HEK293 (cell line): Measurements from ENCODE around the gene DDAH1.

Experiments
- CTCF ChIA-PET: fragments of 350-600 bp; formaldehyde crosslinking; extraction: SDS; loops from one replicate; lab custom pipeline; 2021; ENCODE audit warnings: antibody characterized with exemption; lab: Yijun Ruan, JAX
- POLR2A ChIA-PET: fragments of 300-600 bp; formaldehyde crosslinking; extraction: SDS; loops from one replicate; lab custom pipeline; 2020; ENCODE audit warnings: antibody characterized with exemption, inconsistent platforms; lab: Yijun Ruan, JAX
- H3K27ac ChIP-seq: fragments of 200-500 bp; sonication (Bioruptor generic); 2 replicates; pipeline ENCODE4 v1.5.1; 2014; ENCODE audit warnings: low read depth, low read length, control low read depth, inconsistent platforms; ENCODE audit errors: extremely low read depth
- H3K36me3 ChIP-seq, 2 experiments: fragments of 200-500 bp in 1 of 2; sonication (Bioruptor generic) in 1 of 2; 1 replicate in 1 of 2; 2 replicates in 1 of 2; pipeline ENCODE4 v1.5.1; 2014 to 2017; ENCODE audit warnings: inconsistent platforms in 2 of 2, low read length in 2 of 2; ENCODE audit not compliant: control insufficient read depth in 2 of 2, insufficient read depth in 1 of 2
- H3K4me1 ChIP-seq: fragments of 200-500 bp; sonication (Bioruptor generic); 2 replicates; pipeline ENCODE4 v1.5.1; 2014; ENCODE audit warnings: mild to moderate bottlenecking, low read length, inconsistent platforms; ENCODE audit not compliant: control insufficient read depth, insufficient read depth
- H3K4me3 ChIP-seq: 2 replicates; pipeline ENCODE4 v1.5.1; 2011; ENCODE audit warnings: low read depth, mild to moderate bottlenecking, control low read depth, low read length, moderate library complexity
- H3K9me3 ChIP-seq: fragments of 200-500 bp; sonication (Bioruptor generic); 2 replicates; pipeline ENCODE4 v1.5.1; 2014; ENCODE audit warnings: low read depth, low read length, inconsistent platforms; ENCODE audit not compliant: control insufficient read depth, insufficient read depth
- HOXC10 ChIP-seq: sonication (generic); formaldehyde crosslinking; IDR thresholded peaks from 2 replicates; pipeline ENCODE4 v1.8.1; 2023; ENCODE audit warnings: mild to moderate bottlenecking, missing genetic modification reagents
- MEIS1 ChIP-seq: sonication (generic); formaldehyde crosslinking; IDR thresholded peaks from 2 replicates; pipeline ENCODE4 v1.8.1; 2022; ENCODE audit warnings: missing genetic modification reagents, mild to moderate bottlenecking, borderline replicate concordance
- MYNN ChIP-seq: fragments of 450-650 bp; formaldehyde crosslinking; IDR thresholded peaks from 2 replicates; pipeline ENCODE4 v1.5.1; 2016; ENCODE audit warnings: missing biosample characterization, missing genetic modification characterization, borderline replicate concordance
- REPIN1 ChIP-seq: fragments of 450-650 bp; formaldehyde crosslinking; IDR thresholded peaks from 2 replicates; pipeline ENCODE4 v1.5.1; 2017; ENCODE audit warnings: missing biosample characterization, missing genetic modification characterization, low read depth
- SP7 ChIP-seq: fragments of 450-650 bp; formaldehyde crosslinking; IDR thresholded peaks from 2 replicates; pipeline ENCODE4 v1.5.1; 2016; ENCODE audit warnings: missing biosample characterization, missing genetic modification characterization
- ZNF10 ChIP-seq: fragments of 450-650 bp; formaldehyde crosslinking; IDR thresholded peaks from 2 replicates; pipeline ENCODE4 v1.5.1; 2017; ENCODE audit warnings: missing biosample characterization, missing genetic modification characterization
- ZNF138 ChIP-seq: fragments of 450-650 bp; formaldehyde crosslinking; IDR thresholded peaks from 2 replicates; pipeline ENCODE4 v1.5.1; 2016; ENCODE audit warnings: missing biosample characterization, missing genetic modification characterization, borderline replicate concordance
- ZNF155 ChIP-seq: fragments of 450-650 bp; formaldehyde crosslinking; IDR thresholded peaks from 2 replicates; pipeline ENCODE4 v1.5.1; 2016; ENCODE audit warnings: missing biosample characterization, missing genetic modification characterization
- ZNF16 ChIP-seq: fragments of 450-650 bp; formaldehyde crosslinking; IDR thresholded peaks from 2 replicates; pipeline ENCODE4 v1.5.1; 2016; ENCODE audit warnings: low read depth, missing biosample characterization, missing genetic modification characterization
- ZNF169 ChIP-seq: fragments of 450-650 bp; formaldehyde crosslinking; IDR thresholded peaks from 2 replicates; pipeline ENCODE4 v1.5.1; 2016; ENCODE audit warnings: missing biosample characterization, missing genetic modification characterization
- ZNF26 ChIP-seq: fragments of 450-650 bp; formaldehyde crosslinking; IDR thresholded peaks from 2 replicates; pipeline ENCODE4 v1.5.1; 2016; ENCODE audit warnings: missing biosample characterization, missing genetic modification characterization
- ZNF266 ChIP-seq: fragments of 450-650 bp; formaldehyde crosslinking; IDR thresholded peaks from 2 replicates; pipeline ENCODE4 v1.5.1; 2016; ENCODE audit warnings: missing biosample characterization, missing genetic modification characterization, low read depth
- ZNF362 ChIP-seq: fragments of 450-650 bp; formaldehyde crosslinking; IDR thresholded peaks from 2 replicates; pipeline ENCODE4 v1.5.1; 2016; ENCODE audit warnings: missing biosample characterization, missing genetic modification characterization
- ZNF391 ChIP-seq: fragments of 450-650 bp; formaldehyde crosslinking; IDR thresholded peaks from 2 replicates; pipeline ENCODE4 v1.5.1; 2016; ENCODE audit warnings: low read depth, missing biosample characterization, missing genetic modification characterization, borderline replicate concordance
- ZNF544 ChIP-seq: fragments of 450-650 bp; formaldehyde crosslinking; IDR thresholded peaks from 2 replicates; pipeline ENCODE4 v1.5.0; 2017; ENCODE audit warnings: missing biosample characterization, missing genetic modification characterization
- ZNF560 ChIP-seq: fragments of 450-650 bp; formaldehyde crosslinking; IDR thresholded peaks from 2 replicates; pipeline ENCODE4 v1.5.1; 2017; ENCODE audit warnings: missing biosample characterization, missing genetic modification characterization, borderline replicate concordance
- ZNF580 ChIP-seq: fragments of 450-650 bp; formaldehyde crosslinking; IDR thresholded peaks from 2 replicates; pipeline ENCODE4 v1.5.1; 2016; ENCODE audit warnings: missing biosample characterization, missing genetic modification characterization
- ZNF596 ChIP-seq: fragments of 450-650 bp; IDR thresholded peaks from 2 replicates; pipeline ENCODE4 v1.5.0; 2018; ENCODE audit warnings: missing biosample characterization, mild to moderate bottlenecking, missing genetic modification characterization, moderate library complexity
- ZNF639 ChIP-seq: fragments of 450-650 bp; formaldehyde crosslinking; IDR thresholded peaks from 2 replicates; pipeline ENCODE4 v1.5.1; 2016; ENCODE audit warnings: missing biosample characterization, missing genetic modification characterization
- ZNF701 ChIP-seq: fragments of 450-650 bp; formaldehyde crosslinking; IDR thresholded peaks from 2 replicates; pipeline ENCODE4 v1.5.1; 2016; ENCODE audit warnings: missing biosample characterization, missing genetic modification characterization
- ZNF747 ChIP-seq: fragments of 450-650 bp; formaldehyde crosslinking; IDR thresholded peaks from 2 replicates; pipeline ENCODE4 v1.5.1; 2016; ENCODE audit warnings: missing biosample characterization, missing genetic modification characterization

DDAH1 gene

DNA sequence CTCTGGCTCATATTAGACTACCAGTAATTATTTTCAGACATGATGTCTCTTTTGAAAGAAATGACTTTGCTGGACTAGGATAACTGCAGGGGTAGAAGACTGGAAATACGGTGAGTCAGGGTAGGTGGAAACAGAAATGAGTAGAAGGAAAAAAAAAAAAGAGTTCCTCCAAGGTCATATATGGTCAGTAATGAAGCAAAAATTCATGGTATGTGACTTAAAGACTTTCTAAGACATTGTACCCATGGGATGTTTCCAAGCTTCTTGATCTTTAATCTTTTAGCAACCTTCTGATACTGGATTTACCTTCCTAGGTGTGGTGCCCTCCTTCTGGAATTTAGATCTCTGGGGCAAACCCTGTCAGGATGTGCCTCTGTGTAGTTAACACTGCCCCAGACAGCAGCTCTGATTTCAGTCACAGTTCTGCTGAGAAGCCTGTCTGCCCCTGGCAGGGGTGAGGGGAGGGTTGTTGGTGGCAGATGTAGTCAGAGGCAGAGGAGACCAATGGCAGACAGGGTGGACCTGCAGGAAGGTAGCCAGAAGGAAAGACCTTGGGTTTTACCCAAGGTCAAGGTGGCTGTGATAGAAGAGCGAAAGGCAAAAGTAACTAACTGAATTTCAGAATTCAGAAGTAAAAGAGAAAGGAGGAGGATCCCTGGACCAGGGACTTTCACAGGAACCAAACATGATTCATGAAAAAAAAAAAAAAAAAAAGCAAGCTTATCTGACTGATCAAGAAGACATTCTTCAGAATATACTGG is 144.4 kb downstream of the DDAH1 start:
- CTCF ChIA-PET = interaction anchor here (0.7 to 1.4 kb wide), 3 partner anchors 12 to 538 kb away, joined by 3 to 12 read pairs (median 6); no protein-coding TSS in a partner anchor
- no peak overlapping the region for H3K27ac ChIP-seq

DNA sequence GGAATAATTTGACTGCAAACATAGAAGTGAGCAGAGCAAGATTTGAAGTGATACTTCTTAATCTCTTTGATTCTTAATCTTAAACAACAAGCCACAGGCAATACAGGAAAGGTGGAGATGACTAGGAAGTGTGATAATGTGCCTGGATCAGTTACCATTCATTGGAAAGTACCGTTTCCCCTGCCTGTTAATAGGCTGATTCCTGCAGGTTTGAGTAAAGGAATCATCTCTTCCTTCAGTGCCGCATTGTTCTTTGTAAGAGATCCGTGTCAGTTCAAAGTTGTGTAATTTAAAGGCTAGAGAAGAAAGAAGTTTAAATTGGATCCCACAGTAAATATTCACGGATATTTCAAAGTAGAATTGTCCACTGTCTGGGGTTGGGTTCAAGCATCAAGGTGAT is 145.0 kb downstream of the DDAH1 start:
- H3K27ac ChIP-seq = no peak overlapping the region
- H3K36me3 ChIP-seq = no peaks in the 10 kb centered on the region; a peak in 1 of 3 replicates
- ChIA-PET CTCF (interaction anchor here (1.0 to 1.4 kb wide), 2 partner anchors 12 to 24 kb away, joined by 6 to 12 read pairs; no protein-coding TSS in a partner anchor), POLR2A (no interaction called here)
- peaks cover 7% of the 10 kb centered on the region; the same call in 1 of the 2 replicates for H3K4me1 ChIP-seq
- TF ChIP-seq ZNF639 (tag by site-specific recombination) (no peak), REPIN1 (no peak), ZNF155 (tag by site-specific recombination) (no peak), SP7 (no peak), ZNF391 (tag by site-specific recombination) (no peak), ZNF138 (tag by site-specific recombination) (no peak), HOXC10 (CRISPR knock-in tag) (no peak), ZNF169 (tag by site-specific recombination) (no peak), ZNF16 (tag by site-specific recombination) (no peak), ZNF747 (tag by site-specific recombination) (no peak), ZNF26 (tag by site-specific recombination) (no peak), MYNN (tag by site-specific recombination) (no peak), MEIS1 (no peak), ZNF596 (no peak), ZNF266 (tag by site-specific recombination) (no peak), ZNF362 (no peak)
- no peak overlapping the region for H3K4me3 ChIP-seq
- no peaks in the 10 kb centered on the region for H3K9me3 ChIP-seq

More for the DNA sequence above, 144.4 kb downstream of the DDAH1 start:
- H3K36me3 ChIP-seq = no peaks in the 10 kb centered on the region; a peak in 1 of 3 replicates
- no peak overlapping the region for H3K4me3 ChIP-seq
- POLR2A ChIA-PET = interaction anchor here (0.6 to 0.7 kb wide), 2 partner anchors 159 to 747 kb away, joined by 4 to 10 read pairs; no protein-coding TSS in a partner anchor
- peaks cover 7% of the 10 kb centered on the region; the same call in 1 of the 2 replicates for H3K4me1 ChIP-seq
- TF ChIP-seq ZNF10 (tag by site-specific recombination) (no peak), ZNF560 (tag by site-specific recombination) (no peak), ZNF580 (no peak), ZNF701 (no peak), ZNF544 (tag by site-specific recombination) (no peak)
- TF ChIP-seq, all 188 proteins: peak for 0
- no peaks in the 10 kb centered on the region for H3K9me3 ChIP-seq
